ENCODE measurements around the gene ELF2.
"Not testable (repeated sequence)": the region's sequence is repeated elsewhere in the genome, so short reads cannot be mapped to it uniquely, and the experiment has no call there.

The ELF2 gene

GRCh38 chr4:139021071-139021470, 155.9 kb downstream of the ELF2 start:
- not testable (repeated sequence) for DNase-seq (ENCODE audit: low read depth in 3 of 3)

GRCh38 chr4:139020384-139020783, 156.6 kb downstream of the ELF2 start:
- no peak for DNase-seq (ENCODE audit: low read depth in 3 of 3)

DNA sequence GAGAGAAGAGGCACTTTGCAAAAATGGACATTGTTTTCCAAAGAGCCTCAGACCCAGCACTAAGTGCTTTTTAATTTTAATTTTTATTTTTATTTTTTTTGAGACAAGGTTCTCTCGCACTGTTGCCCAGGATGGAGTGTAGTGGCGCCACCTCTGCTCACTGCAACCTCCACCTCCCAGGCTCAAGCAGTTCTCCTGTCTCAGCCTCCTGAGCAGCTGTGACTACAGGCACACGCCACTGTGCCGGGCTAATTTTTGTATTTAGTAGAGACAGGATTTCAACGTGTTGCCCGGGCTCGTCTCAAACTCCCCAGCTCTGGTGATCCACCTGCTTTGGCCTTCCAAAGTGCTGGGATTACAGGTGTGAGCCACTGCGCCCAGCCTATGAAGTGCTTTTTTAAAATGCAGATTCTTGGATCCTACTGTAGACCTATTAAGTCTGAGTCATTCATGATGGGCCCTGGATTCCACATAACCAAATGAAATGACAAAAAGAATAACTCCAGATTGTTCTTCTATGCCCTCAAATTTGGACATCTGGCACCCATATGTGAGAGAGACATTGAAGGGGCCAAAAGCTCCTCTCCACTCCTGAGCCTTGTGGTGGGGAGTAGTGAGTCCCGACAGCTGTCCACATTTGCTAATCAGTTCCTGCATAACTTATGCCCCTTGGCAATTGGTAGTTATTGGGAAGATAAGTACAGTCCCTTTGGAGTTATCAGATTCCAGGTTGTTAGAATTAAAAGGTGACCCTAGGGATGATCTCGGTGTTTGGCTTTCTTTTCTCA, 157.9 kb downstream of the ELF2 start:
- no peak for DNase-seq (ENCODE audit: low read depth in 3 of 3)

DNA sequence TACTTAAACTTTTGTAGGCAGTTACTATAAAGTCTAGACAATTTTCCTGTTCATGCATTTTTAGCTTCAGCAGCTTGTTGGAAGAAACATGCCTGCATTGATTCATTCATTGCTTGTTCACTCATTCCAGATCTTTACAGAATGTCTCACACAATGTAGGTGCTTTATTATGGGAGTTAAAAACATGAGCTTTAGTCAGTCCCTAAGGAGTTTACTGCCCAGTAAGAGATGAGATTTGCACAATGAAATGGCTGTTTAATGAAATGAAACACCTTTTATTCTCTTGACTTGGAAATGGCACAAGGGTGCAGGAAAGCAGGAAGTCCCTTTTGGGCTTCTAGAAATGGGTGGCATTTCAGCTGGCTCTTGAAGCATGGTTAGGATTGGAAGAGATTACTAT, 158.5 kb downstream of the ELF2 start:
- DNase-seq (ENCODE audit: low read depth in 3 of 3): no peak

GRCh38 chr4:139017861-139018260, 159.2 kb downstream of the ELF2 start:
- DNase-seq (ENCODE audit: low read depth in 3 of 3): no peak

DNA sequence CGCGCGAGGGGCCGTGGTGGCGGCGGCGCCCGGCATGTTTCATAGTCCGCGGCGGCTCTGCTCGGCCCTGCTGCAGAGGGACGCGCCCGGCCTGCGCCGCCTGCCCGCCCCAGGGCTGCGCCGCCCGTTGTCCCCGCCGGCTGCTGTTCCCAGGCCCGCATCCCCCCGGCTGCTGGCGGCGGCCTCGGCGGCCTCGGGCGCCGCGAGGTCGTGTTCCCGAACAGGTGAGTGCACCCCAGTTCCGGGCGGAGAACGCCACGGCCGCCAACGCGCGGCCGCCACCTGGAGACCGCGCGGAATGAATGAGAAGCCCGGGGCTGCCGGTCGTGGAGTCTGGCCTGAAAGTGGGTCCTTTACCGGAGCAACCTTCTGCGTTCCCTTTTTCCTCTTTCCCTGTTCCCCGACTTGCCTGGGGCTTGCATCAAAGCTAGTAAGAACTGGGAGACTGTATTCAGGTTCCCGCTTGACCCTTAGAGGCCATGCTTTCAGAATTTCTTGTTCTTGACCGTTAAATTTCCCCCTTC, 161.0 kb downstream of the ELF2 start:
- peak in 2 of 3 experiments; percentile 26 to 39 for DNase-seq (ENCODE audit: low read depth in 3 of 3)

- DNase-seq (ENCODE audit: low read depth in 3 of 3): peak; percentile 82 to 87 (median 85)
Measured at GRCh38 chr4:139015269-139015947, 161.6 kb downstream of the ELF2 start, which contains the start of gene NOCT. NOCT (plus strand) TSS chr4:139015781; CDS start chr4:139015982, 201 bp downstream.

DNA sequence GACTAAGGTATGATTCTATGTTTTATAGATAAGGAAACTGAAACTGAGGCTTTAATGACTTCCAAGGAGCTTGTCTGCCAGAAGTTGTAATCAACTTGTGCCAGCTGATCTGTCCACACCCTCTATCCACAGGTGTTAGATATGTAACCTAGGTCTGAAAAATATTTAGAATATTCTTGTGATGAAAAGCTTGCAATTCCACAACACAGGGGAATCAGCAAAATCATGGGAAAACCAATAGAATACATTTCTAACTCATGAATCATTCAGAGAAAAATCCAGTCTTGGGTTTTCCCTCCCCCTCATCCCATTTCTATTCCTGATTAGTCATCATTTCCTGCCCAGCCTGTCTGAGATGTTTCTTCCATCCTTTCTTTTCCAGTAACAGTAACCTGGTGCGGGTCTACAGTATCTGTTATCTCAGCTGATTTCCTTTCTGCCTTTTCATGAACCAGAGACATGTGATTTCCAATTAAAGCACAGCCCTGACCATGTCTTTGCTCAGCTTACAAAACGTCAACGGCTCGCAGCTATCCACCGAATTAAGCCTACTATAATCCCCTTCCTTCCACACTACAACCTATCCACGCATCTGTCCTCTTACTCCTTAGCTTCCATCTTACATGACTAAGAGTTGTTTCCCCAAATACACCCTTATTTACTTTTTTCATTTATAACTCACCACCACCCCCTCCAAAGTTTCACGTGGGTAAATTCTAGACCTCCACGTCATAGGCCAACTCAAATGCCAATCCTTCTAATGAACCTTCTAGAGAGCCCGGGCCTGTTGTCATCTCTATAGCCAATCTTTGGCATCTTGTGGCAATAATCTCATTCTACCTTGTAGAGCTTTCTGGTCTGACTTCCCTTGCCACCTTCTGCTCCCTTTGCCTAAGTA, 162.4 kb downstream of the ELF2 start:
- DNase-seq (ENCODE audit: low read depth in 3 of 3): peak in 2 of 3 experiments; percentile 2 to 11

DNA sequence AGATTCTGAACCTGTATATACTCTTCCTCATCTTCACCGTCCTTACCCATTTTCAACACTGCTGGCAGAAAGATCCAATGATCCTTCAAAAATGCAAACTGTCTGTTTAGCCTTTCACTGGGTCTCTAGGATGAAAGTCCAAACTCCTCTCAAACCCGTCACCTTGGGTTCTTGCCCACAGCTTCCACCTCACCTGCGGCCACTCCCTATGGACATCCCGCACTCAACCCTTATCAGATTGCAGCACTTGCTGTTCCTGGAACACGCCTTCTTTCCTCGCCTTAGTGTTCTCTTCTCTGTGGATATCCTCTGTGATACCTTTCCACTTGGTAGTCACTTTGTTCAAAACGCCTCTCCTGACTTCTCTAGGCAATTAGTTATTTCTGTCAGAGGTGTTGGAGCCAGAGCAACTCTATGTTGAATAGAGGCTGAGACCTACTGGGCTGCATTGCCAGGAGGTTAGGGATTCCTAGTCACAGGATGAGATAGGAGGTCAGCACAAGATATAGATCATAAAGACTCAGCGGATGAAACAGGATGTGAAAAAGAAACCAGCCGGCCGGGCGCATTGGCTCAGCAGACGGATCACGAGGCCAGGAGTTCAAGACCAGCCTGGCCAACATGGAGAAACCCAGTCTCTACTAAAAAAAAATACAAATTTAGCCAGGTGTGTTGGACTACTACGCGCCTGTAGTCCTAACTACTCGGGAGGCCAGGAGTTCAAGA, 165.6 kb downstream of the ELF2 start:
- no peak for DNase-seq (ENCODE audit: low read depth in 3 of 3)

GRCh38 chr4:139009702-139010101, 167.3 kb downstream of the ELF2 start:
- DNase-seq (ENCODE audit: low read depth in 3 of 3): no peak

- not testable (repeated sequence) for DNase-seq (ENCODE audit: low read depth in 3 of 3)
Measured at GRCh38 chr4:139008278-139008677, 168.7 kb downstream of the ELF2 start.

- no peak for DNase-seq (ENCODE audit: low read depth in 3 of 3)
Measured at GRCh38 chr4:139007640-139008039, 169.4 kb downstream of the ELF2 start.
